A673 (cell line): ENCODE data around the gene DVL3.

Experiments used
- CTCF ChIP-seq: fragments of 300-800, 200-600 bp; sonication (generic); conservative IDR thresholded peaks from 2 replicates; pipeline ENCODE4 v1.5.1; 2017; ENCODE audit warnings: low read depth, mild to moderate bottlenecking, antibody characterized with exemption, low read length, moderate library complexity, mixed read lengths
- EZH2 ChIP-seq: fragments of 200-600 bp; sonication (generic); IDR thresholded peaks from 2 replicates; pipeline ENCODE4 v1.6.1; 2017; ENCODE audit warnings: borderline replicate concordance, low read depth, mild to moderate bottlenecking, mixed read lengths, antibody characterized with exemption, low read length; ENCODE audit not compliant: poor library complexity, severe bottlenecking

DNA sequence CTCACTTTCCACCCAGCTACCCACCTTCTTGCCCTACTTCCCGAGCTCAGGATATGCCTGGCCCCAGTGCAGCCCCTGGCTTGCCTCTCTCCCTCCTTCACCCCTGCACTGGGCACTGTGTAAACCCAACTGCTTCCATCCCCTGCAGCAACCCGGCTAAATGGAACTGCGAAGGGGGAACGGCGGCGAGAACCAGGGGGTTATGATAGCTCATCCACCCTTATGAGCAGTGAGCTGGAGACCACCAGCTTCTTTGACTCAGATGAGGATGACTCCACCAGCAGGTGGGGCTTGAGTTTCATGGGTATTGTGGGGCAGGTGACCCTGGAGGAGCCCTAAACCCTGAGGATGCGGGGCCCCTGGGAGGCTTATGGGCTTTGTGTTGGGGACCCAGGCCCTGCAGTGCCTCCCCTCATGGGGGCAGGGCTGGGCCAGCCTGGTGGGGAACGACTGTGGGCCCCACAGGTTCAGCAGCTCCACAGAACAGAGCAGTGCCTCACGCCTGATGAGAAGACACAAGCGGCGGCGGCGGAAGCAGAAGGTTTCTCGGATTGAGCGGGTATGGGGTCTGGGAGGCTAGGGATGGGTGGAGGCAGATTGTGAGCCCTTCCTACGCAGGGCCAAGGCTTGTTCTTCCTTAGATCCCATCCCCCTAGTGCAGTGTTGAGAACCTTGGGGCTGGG, 9.6 kb downstream of the DVL3 start:
- no peak for TF ChIP-seq CTCF
- no peak for TF ChIP-seq EZH2
